GM12801 (cell line): ENCODE results near the gene NKX1-1.

ENCODE experiments used
- TF ChIP-seq, protein P1 (sequence below): IDR thresholded peaks from one replicate; pipeline ENCODE4 v1.5.1; 2011; ENCODE audit warnings: control low read depth; ENCODE audit not compliant: insufficient read length; ENCODE audit errors: extremely low read depth

NKX1-1 gene

DNA sequence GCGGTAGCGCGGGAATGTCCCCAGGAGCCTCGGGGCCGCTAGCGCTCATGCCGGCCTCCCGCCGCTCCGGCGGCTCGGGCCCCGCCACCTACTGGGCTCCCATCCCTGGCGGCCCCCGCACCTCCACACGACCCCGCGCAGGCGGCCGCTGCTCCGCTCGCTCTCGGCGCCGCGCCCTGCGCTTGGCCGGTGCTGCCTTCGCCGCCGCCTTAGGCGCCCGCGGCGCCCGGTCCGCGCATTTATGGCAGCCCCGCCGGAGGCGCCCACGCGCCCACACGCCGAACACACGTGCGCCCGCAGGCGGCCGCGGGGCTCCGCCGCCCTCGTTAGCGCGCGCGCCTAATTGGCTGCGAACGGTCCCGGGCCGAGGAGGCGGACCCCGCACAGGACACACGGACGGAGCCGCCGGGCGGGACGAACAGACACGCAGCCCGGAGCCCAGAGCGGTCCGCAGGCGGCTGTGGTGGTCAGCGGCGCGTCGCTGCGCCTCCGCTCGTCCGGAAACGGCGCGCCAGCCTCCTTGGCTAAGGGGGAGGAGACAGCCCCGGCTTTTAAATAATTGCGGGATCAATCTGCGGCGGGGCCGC is at the start of gene NKX1-1:
Gene NKX1-1, minus strand, starts transcription at position 49 of the 587 bp plus-strand sequence. Its CDS starts 0 bp downstream, at position 49.
- TF ChIP-seq, protein P1, sequence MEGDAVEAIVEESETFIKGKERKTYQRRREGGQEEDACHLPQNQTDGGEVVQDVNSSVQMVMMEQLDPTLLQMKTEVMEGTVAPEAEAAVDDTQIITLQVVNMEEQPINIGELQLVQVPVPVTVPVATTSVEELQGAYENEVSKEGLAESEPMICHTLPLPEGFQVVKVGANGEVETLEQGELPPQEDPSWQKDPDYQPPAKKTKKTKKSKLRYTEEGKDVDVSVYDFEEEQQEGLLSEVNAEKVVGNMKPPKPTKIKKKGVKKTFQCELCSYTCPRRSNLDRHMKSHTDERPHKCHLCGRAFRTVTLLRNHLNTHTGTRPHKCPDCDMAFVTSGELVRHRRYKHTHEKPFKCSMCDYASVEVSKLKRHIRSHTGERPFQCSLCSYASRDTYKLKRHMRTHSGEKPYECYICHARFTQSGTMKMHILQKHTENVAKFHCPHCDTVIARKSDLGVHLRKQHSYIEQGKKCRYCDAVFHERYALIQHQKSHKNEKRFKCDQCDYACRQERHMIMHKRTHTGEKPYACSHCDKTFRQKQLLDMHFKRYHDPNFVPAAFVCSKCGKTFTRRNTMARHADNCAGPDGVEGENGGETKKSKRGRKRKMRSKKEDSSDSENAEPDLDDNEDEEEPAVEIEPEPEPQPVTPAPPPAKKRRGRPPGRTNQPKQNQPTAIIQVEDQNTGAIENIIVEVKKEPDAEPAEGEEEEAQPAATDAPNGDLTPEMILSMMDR = no peak

DNA sequence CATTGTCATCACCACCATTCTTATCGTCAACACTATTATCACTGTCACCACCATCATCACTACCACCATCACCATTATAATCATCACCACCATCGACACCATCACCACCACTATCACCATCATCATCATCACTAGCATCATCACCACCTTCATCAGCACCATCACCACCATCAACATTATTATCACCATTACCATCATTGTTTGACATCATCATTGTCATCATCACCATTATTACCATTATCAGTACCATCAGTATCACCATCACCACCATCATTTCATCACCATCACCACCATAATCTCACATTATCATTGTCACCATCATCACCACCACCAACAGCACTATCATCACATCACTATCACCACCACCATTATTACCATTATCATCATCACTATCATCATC is 47.5 kb upstream of the NKX1-1 start:
- TF ChIP-seq, protein P1 = no peak

DNA sequence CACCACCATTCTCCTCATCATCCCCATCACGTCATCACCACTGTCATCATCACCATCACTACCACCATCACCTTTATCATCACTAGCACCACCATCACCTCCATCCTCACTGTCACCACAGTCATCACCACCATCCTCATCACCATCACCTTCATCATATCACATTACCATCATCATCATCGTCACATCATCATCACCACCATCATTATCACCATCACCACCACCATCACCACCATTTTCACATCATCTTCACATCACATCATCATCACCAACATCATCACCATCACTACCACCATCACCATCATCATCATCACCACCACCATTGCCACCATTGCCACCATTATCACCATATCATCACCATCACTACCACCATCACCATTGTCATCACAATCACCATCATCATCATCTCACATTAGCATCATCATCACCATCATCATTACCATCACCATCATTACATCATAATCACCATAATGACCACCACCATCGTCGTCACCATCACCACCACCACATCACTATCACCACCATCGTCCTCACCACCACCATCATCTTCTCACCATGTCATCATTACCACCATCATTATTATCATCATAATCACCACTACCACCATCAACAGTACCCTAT is 46.3 kb upstream of the NKX1-1 start:
- TF ChIP-seq, protein P1 = no peak

DNA sequence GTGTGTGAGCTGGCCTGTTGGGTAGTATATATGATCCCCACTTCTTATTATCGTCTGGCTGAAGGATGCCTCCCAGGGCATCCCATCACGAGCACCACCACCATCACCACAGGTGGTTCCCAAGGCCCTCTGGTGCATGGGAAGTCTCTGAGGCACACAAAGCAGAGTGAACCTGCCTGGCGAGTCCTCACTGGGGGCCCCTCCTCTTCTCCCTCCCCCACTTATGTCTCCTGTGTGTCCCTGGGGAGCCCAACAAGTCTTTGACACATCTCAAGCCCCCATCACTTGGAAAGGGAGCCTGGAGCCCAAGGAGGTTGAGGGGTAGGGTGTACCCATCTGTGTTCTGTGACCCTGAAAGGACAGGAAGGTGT is 45.5 kb upstream of the NKX1-1 start:
- TF ChIP-seq, protein P1 = no peak

GRCh38 chr4:1451106-1451751 is 45.0 kb upstream of the NKX1-1 start:
- TF ChIP-seq, protein P1 = no peak

- TF ChIP-seq, protein P1 = no peak
Observed at GRCh38 chr4:1449833-1450741, 43.8 kb upstream of the NKX1-1 start.

DNA sequence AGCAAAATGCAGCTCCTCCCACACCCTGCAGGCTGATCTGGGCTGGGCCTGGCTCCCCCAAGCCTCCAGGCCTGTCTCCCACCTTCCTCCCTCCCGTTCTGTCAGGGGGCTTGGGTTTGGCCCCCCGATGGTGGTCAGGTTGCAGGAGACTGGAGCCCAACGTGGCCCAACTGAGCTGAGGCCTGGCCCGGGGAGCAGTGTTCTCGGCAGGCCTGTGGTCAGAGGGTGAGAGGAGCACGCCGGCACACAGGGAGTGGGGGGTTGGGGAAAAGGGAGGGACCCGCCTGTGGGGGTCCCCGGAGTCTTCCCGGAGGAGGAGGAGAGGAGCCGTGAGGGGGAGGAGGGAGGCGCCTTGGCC is 43.2 kb upstream of the NKX1-1 start:
- TF ChIP-seq, protein P1 = no peak
